WTC11 (cell line): ENCODE measurements around the gene EGLN2. TPM values are rescaled to one million over a fixed set of nuclear protein-coding genes. Genes with fewer than 3 reads are reported as not detected.
A peak's percentile ranks its signal among the peaks of the same experiment; 100 is the strongest.

ENCODE experiments used
- ATAC-seq: fragments of 200-7000 bp; cut with Tn5 transposase; 2 replicates; pipeline ENCODE4 v1.10.0; 2021; ENCODE audit warnings: mild to moderate bottlenecking, moderate library complexity
- CTCF ChIA-PET: fragments of 300-600 bp; sonication (Branson Sonifier 250); formaldehyde crosslinking; loops from one replicate; lab custom pipeline; 2021; ENCODE audit warnings: antibody characterized with exemption; lab: Charles Lee
- POLR2A ChIA-PET: fragments of 350-600 bp; sonication (Branson Sonifier 250); formaldehyde crosslinking; loops from one replicate; lab custom pipeline; 2021; ENCODE audit warnings: antibody characterized with exemption; lab: Charles Lee
- DNase-seq: peaks from one replicate; pipeline ENCODE4 v3.0.0; 2021; ENCODE audit warnings: low spot score
- H3K27ac Mint-ChIP-seq: 2 replicates; pipeline ENCODE4 v1.8.0; 2021; ENCODE audit warnings: mixed read lengths
- H3K27me3 Mint-ChIP-seq: 2 replicates; pipeline ENCODE4 v1.8.0; 2021; ENCODE audit warnings: low read depth, mild to moderate bottlenecking, moderate library complexity, mixed read lengths
- H3K36me3 Mint-ChIP-seq: 2 replicates; pipeline ENCODE4 v1.8.0; 2021; ENCODE audit warnings: mixed read lengths
- H3K4me1 Mint-ChIP-seq: 2 replicates; pipeline ENCODE4 v1.8.0; 2022; ENCODE audit warnings: mixed read lengths
- H3K4me3 Mint-ChIP-seq: 2 replicates; pipeline ENCODE4 v1.8.0; 2021; ENCODE audit warnings: mild to moderate bottlenecking, moderate library complexity, mixed read lengths
- H3K9me3 Mint-ChIP-seq: 2 replicates; pipeline ENCODE4 v1.8.0; 2021; ENCODE audit warnings: mixed read lengths
- AR ChIP-seq: fragments of 250-450 bp; sonication (Bioruptor Pico); IDR thresholded peaks from 2 replicates; pipeline ENCODE4 v1.9.0; 2021; ENCODE audit warnings: mild to moderate bottlenecking
- ATF3 ChIP-seq: sonication (generic); formaldehyde crosslinking; conservative IDR thresholded peaks from 2 replicates; pipeline ENCODE4 v1.8.1; 2022; ENCODE audit warnings: mild to moderate bottlenecking, missing genetic modification reagents
- CREM ChIP-seq: sonication (generic); formaldehyde crosslinking; IDR thresholded peaks from 2 replicates; pipeline ENCODE4 v1.8.1; 2022; ENCODE audit warnings: mild to moderate bottlenecking, missing genetic modification reagents, moderate library complexity
- E2F4 ChIP-seq: sonication (generic); formaldehyde crosslinking; IDR thresholded peaks from 2 replicates; pipeline ENCODE4 v1.8.1; 2022; ENCODE audit warnings: low read depth, mild to moderate bottlenecking, moderate library complexity, missing genetic modification reagents, borderline replicate concordance
- FOXP1 ChIP-seq: sonication (generic); formaldehyde crosslinking; IDR thresholded peaks from 2 replicates; pipeline ENCODE4 v1.8.0; 2022; ENCODE audit warnings: missing genetic modification reagents, mild to moderate bottlenecking, moderate library complexity, borderline replicate concordance
- GRHL2 ChIP-seq: fragments of 250-450 bp; sonication (Bioruptor Pico); IDR thresholded peaks from 2 replicates; pipeline ENCODE4 v1.8.0; 2022; ENCODE audit warnings: mild to moderate bottlenecking, moderate library complexity; ENCODE audit not compliant: insufficient replicate concordance, severe bottlenecking
- GTF2I ChIP-seq: fragments of 250-450 bp; sonication (Bioruptor Pico); conservative IDR thresholded peaks from 2 replicates; pipeline ENCODE4 v1.4.0; 2021; ENCODE audit warnings: mild to moderate bottlenecking
- HMGXB4 ChIP-seq: sonication (generic); formaldehyde crosslinking; IDR thresholded peaks from 2 replicates; pipeline ENCODE4 v1.8.1; 2023; ENCODE audit warnings: mild to moderate bottlenecking, moderate library complexity, missing genetic modification reagents
- IRF2 ChIP-seq: sonication (generic); formaldehyde crosslinking; IDR thresholded peaks from 2 replicates; pipeline ENCODE4 v1.8.0; 2022; ENCODE audit warnings: low read depth, missing genetic modification reagents, borderline replicate concordance
- MAX ChIP-seq: sonication (generic); formaldehyde crosslinking; IDR thresholded peaks from 2 replicates; pipeline ENCODE4 v1.8.0; 2022; ENCODE audit warnings: mild to moderate bottlenecking, missing genetic modification reagents
- NFYB ChIP-seq: sonication (generic); formaldehyde crosslinking; conservative IDR thresholded peaks from 2 replicates; pipeline ENCODE4 v1.8.0; 2022; ENCODE audit warnings: low read depth, missing genetic modification reagents
- NR1H2 ChIP-seq: sonication (generic); formaldehyde crosslinking; IDR thresholded peaks from 2 replicates; pipeline ENCODE4 v1.9.0; 2021; ENCODE audit warnings: mild to moderate bottlenecking, moderate library complexity, missing genetic modification reagents
- PRDM15 ChIP-seq: sonication (generic); formaldehyde crosslinking; IDR thresholded peaks from 2 replicates; pipeline ENCODE4 v1.8.0; 2022; ENCODE audit warnings: missing genetic modification reagents
- ZNF317 ChIP-seq: sonication (generic); formaldehyde crosslinking; IDR thresholded peaks from 2 replicates; pipeline ENCODE4 v1.8.1; 2023; ENCODE audit warnings: low read depth, mild to moderate bottlenecking, moderate library complexity, missing genetic modification reagents, borderline replicate concordance
- total RNA-seq: library from RNA; stranded (reverse); gene quantifications from 3 replicates; pipeline ENCODE4 v1.2.3, GENCODE V29; 2021

Gene EGLN2
- total RNA-seq, 1 experiment from 2014 or later, result 102 TPM

GRCh38 chr19:40776364-40776763 lies 22.6 kb upstream of the EGLN2 start:
- ChIA-PET CTCF (interaction anchor here (1.1 to 4.7 kb wide), 5 partner anchors 22 to 114 kb away, joined by 3 to 71 read pairs (median 20); partner anchors contain the start of gene EGLN2), POLR2A (interaction anchor here (0.5 to 3.2 kb wide), 3 partner anchors 22 to 368 kb away, joined by 5 to 48 read pairs (median 34); partner anchors contain the start of genes ACTMAP, EGLN2 and SNRPA)
- no peak for TF ChIP-seq MAX (CRISPR knock-in tag)
- no peak for TF ChIP-seq ATF3
- TF ChIP-seq E2F4 (CRISPR knock-in tag), result no peak
- TF ChIP-seq IRF2 (CRISPR knock-in tag), result no peak
- TF ChIP-seq NR1H2, result no peak
- TF ChIP-seq ZNF317, result no peak
- no peak for TF ChIP-seq PRDM15 (CRISPR knock-in tag)
- no peak for TF ChIP-seq FOXP1 (CRISPR knock-in tag)
- Mint-ChIP-seq H3K4me1 (peaks cover 27% of the 10 kb centered on the region), H3K4me3 (no peak overlapping the region), H3K36me3 (no peaks in the 10 kb centered on the region), H3K9me3 (peaks cover 7% of the 10 kb centered on the region), H3K27ac (no peak overlapping the region), H3K27me3 (no peaks in the 10 kb centered on the region)
- DNase-seq, result no peak
- no peak for ATAC-seq

- peak; percentile 91 for DNase-seq
- Mint-ChIP-seq H3K27me3 (no peaks in the 10 kb centered on the region), H3K27ac (peak overlapping the region; percentile 97), H3K9me3 (peaks cover under 1% of the 10 kb centered on the region), H3K4me3 (peak overlapping the region; percentile 76), H3K4me1 (peaks cover 27% of the 10 kb centered on the region), H3K36me3 (0 out of 2 replicates have a peak, but pooled peaks cover 1% of the 10 kb centered on the region)
- ATAC-seq, result peak; percentile 45
- ChIA-PET POLR2A (interaction anchor here (0.5 to 3.2 kb wide), 17 partner anchors 9 to 587 kb away, joined by 3 to 48 read pairs (median 5); partner anchors contain the start of genes ACTMAP, B9D2, COQ8B and EGLN2), CTCF (interaction anchor here (0.7 to 4.7 kb wide), 19 partner anchors 17 to 545 kb away, joined by 3 to 76 read pairs (median 4); partner anchors contain the start of genes COQ8B, EGLN2 and ITPKC)
- 0 out of 2 replicates have a peak, but pooled peaks have one; percentile 78 for TF ChIP-seq CREM
- no peak for TF ChIP-seq FOXP1 (CRISPR knock-in tag)
- peak; percentile 99 for TF ChIP-seq GTF2I (CRISPR knock-in tag)
- 0 out of 2 replicates have a peak, but pooled peaks have one; percentile 30 for TF ChIP-seq NFYB (CRISPR knock-in tag)
Observed at GRCh38 chr19:40776932-40777644, 21.9 kb upstream of the EGLN2 start.

GRCh38 chr19:40777645-40777936 lies 21.4 kb upstream of the EGLN2 start:
- POLR2A ChIA-PET, result interaction anchor here (0.5 to 3.2 kb wide), 20 partner anchors 9 to 586 kb away, joined by 3 to 48 read pairs (median 5); partner anchors contain the start of genes ACTMAP, B9D2, COQ8B and EGLN2
- CTCF ChIA-PET, result interaction anchor here (0.7 to 4.7 kb wide), 22 partner anchors 16 to 544 kb away, joined by 3 to 76 read pairs (median 4); partner anchors contain the start of genes ACTMAP, COQ8B, EGLN2 and ITPKC
- TF ChIP-seq NFYB (CRISPR knock-in tag) (no peak), AR (no peak), GRHL2 (CRISPR knock-in tag) (no peak), HMGXB4 (no peak), CREM (no peak; the same call in 1 of the 2 replicates)
- Mint-ChIP-seq H3K27ac (peak overlapping the region; percentile 97), H3K36me3 (0 out of 2 replicates have a peak, but pooled peaks cover 3% of the 10 kb centered on the region), H3K9me3 (no peaks in the 10 kb centered on the region), H3K4me3 (peak overlapping the region; percentile 76), H3K27me3 (no peaks in the 10 kb centered on the region), H3K4me1 (peaks cover 27% of the 10 kb centered on the region)
- DNase-seq (no peak), ATAC-seq (no peak)
